ENCODE measurements around the gene RDH8.
"Not testable (repeated sequence)": the region's sequence is repeated elsewhere in the genome, so short reads cannot be mapped to it uniquely, and the experiment has no call there.

RDH8 gene

DNA sequence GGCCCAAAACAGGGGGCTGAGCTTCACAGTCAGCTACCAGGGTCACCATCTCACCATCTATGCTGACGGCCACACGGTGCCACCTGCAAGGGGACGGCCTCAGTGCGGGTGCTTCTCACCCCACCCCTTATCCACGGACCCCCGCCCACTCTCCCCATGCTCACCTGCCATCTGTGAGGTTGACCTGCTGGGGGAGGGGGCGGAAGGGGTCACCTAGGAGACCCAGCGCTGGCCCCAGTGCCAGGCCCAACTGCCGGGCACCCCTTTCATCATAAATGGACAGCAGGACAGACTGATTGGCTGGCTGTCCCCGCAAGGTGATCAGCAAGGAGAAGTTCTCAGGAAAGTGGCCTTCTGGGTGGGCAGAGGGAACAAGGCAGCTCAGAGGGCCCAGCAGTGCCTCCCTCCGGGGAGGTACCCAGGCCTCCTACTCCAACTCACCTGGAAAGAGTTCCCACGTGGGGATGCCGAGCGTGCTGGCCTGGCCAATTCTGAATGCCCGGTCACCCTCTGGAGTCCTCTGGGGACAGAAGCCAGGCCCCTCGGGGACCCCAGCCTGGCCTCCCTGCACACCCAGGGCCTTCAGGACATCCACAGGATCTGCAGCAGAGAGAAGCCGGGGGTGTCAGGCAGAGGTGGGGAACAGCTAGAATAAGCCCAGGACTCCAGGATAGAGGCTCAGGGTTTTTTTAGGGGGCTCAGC lies 7.5 kb upstream of the RDH8 start:
- in situ Hi-C loops (cut with MboI; ENCODE audit: low sequenced_read_pairs): no loop called here

DNA sequence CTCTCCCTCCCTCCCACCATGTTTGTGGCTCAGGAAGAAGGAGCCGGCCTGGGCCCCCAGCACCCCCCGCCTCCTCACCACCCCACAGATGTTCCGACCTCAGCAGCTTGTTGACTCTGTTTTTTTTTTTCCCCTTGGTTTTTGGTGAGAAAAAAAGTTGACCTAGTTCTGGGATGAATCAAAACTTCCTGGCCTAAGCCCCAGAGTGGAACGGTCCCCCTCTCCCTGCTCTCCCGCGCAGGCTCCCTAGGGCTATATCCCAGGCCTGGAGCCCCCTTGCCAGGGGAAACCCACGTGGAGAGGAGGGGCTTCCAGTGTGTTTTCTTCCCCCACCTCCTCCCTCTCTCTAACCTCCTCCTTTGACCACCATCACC lies 7.0 kb upstream of the RDH8 start:
- in situ Hi-C loops (cut with MboI; ENCODE audit: low sequenced_read_pairs): no loop called here

DNA sequence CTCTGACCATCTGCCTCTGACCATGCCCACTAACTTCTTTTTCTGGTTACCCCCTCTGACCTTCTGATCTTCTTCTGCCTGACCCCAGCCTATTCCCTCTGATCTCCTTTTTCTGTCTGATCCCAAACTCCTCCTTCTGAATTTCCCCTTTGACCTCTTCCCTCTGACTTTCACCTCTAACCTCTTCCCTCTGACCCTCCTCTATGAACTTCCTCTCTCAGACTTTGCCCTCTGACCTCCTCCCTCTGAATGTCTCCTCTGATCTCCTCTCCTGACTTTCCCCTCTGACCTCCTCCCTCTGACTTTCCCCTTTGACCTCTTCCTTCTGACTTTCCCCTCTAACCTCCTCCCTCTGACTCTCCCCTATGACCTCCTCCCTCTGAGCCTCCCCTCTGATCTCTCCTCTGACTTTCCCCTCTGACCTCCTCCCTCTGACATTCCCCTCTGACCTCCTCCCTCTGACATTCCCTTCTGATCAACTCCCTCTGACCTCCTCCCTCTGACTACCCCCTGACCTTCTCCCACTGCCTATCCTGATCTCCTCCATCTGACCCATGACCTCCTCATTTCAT lies 6.4 kb upstream of the RDH8 start:
- in situ Hi-C loops (cut with MboI; ENCODE audit: low sequenced_read_pairs): no loop called here

DNA sequence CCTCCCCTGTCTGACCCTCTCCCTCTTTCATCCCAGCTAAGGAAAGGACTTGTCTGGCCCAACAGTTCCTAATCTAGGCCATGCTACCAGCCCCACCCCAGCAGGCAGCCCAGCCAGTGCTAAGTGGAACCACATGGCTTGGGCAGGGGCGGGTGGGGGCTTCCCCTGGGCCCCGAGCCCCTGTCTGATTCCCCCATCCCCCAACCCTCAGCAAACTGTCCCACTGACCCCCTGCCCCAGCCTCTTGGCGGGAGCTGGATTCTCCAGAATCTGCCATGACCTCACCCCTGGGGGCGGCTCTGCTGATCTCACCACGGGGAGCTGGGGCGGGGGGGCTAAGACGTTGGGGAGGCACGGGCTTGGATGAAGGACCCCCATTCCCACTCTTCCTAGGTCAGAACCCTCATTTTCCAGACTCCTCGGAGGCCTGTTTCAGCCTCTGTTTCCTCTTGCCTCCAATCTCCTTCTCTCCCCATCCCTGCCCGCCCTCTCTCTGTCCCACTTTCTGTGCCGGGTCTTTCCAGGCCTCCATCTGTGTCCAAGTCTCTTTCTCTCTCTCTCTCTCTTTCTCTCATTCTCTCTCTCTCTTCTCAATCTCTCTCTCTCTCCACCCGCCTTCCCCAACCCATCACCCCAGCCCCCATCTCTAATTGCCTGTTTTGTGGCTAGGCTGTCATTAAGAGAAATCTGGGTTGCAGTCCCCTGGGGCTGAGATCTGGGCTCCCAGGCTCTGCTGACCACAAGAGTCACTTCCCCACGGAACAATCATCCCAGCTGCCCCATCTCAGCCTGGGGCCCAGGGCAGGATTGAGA lies 5.7 kb upstream of the RDH8 start:
- in situ Hi-C loops (cut with MboI; ENCODE audit: low sequenced_read_pairs): no loop called here

DNA sequence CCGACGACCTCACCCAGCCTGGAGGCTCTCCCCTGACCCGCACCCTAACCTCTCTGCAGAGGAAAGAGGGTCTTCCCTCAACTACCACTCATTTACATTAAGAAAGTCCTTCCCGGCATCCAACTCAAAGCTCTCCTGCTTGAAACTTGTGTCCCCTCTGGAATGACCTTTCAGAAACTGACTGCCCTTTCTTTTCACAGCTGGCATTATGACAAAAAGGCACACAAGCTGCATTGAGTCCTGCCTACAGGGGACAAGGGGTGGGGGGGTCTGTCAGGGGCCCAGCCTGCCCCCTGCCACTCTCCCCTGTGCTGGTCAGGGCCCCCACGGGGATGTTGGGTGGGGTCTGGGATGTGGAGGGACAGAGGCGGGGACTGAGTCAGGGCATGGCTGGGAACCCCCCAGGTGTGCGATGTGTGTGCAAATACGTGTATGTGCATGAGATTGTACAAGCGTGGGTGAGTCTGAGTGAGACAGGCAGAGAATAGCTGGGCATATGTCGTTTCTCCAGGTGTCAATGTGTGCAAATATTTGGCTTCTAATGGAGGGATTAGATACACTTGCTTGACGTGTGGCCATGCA lies 5.0 kb upstream of the RDH8 start:
- in situ Hi-C loops (cut with MboI; ENCODE audit: low sequenced_read_pairs): no loop called here

DNA sequence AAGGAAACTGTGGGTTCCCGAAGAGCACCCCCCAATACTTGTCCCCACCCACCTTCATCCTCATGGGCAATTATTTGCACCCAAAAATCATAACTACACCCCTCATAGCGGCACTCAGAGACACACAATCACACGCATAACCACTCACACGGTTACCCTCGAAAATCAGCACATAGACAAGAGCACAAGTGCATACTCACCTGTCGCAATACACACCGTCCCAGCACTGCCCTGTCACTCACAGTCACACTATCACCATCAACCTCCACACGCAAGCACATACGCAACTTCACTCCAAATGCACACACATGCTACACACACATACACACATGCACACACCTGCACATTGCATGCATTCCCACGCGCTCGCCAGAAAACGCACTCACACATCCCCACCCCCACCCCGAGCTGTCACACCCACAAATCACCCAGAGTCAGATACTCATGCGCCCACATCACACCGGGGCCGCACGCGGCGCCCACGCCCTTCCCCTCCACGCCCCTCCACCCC lies 3.5 kb upstream of the RDH8 start:
- in situ Hi-C loops (cut with MboI; ENCODE audit: low sequenced_read_pairs): no loop called here

DNA sequence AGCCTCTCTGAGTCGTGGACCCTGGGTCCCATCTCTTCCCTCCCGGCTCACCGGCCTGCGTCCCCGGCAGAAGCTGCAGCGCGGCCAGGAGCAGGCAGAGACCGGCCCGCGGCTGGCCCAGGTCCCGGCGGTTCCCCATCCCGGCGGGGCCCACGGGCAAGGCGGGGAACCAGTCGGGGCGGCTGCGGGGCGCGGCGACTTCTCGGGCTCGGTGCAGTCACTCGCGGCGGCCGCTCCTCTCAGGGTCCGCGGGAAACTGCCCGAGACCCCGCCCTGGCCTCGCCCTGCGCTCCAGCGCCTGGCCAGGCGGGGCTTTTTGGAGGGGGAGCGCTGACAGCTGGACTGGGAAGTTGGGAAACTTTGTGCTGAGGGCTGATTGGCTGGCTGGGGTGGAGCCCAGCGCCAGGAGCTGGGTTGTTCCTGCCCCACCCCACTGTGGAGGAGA lies 3.0 kb upstream of the RDH8 start, which contains the start of gene COL5A3:
COL5A3 (minus strand) TSS at position 258 of the 445 bp plus-strand sequence; CDS start at position 139, 119 bp downstream.
- in situ Hi-C loops (cut with MboI; ENCODE audit: low sequenced_read_pairs): no loop called here

DNA sequence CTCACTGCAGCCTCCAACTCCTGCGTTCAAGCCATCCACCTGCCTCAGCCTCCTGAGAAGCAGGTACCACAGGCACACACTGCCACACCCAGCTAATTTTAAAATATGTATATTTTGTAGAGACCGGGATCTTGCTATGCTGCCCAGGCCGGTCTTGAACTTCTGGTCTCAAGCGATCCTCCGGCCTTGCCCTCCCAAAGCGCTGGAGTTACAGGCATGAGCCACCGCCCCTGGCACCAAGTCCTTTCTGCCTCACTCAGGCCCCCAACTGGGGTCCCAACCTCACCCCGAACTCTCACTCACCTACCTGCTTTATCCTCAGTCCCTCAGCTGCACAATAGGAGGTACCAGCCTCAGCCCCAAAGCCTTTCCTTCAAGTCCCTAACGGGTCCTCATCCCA lies 2.3 kb upstream of the RDH8 start:
- in situ Hi-C loops (cut with MboI; ENCODE audit: low sequenced_read_pairs): no loop called here

DNA sequence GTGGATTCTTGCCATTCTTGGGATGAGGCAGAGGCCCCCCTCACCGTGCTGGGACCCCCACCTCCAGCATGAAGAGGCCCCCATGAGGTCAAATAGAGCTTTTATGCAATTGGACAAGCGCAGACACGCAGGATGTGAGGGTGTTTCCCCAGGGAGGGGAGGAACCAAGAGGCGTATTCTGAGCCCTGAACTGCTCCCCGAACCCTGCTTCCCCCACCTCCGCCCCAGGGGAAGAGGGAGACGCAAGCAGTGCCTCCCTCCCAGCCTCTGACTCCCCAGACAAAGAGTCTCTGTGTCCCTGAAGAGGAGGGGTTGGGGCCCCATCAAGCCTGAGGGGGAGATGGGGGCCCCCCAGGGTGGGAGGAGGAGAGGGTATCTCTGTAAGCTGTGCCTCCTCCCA lies 1.3 kb upstream of the RDH8 start:
- in situ Hi-C loops (cut with MboI; ENCODE audit: low sequenced_read_pairs): no loop called here

DNA sequence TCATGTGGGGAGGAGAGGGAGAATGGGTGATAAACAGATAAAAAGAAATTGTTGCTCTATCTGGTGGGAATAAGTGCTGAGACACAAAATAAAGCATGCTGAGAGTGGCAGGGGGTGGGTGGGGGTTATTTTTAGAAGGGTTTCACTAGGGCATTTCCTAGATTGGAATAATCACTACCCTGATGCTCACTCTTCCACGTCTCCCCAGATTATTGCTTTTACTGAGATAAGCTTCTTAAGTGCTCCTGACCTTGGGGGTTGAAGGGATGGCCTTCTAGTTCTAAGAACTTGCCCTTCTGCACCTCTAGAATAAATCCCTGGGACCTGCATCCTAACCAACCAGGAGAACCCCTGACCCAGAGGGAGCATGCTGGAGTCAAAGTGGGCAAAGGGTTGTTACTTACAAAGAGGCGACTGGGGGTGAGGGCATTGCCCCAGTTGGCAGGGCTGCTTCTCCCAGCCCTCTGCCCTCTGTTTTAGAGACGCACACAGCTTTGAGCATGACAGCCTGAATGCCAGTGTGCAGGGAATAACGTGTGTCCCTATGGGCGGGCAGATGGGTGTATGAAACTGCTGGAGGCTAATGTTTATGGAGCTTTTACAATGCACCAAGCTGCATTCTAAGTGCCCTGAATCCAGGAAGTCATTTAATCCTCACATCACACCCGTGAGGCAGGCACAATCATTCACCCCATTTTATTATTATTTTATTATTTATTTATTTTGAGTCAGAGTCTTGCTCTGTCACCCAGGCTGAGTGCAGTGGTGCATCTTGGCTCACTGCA lies 743 bp downstream of the RDH8 start:
- in situ Hi-C loops (cut with MboI; ENCODE audit: low sequenced_read_pairs): no loop called here

DNA sequence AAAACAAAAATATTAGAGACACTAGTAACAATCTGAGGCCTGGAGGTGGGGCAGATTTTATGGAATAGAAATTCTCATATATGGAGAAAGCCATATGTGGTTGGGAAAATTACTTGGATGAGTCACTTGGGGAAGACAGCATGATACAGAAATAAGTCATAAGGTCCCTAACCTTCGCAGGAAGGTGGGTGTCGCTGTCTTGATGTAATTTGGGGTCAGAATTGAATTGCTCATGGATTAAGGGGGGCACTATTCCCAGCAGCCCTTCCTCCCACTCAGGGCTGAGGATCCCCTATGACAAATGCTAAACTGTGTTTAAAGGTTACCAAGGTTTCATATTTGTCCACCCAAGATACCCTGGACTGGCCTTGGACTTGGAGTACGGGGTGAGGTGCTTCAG lies 5.0 kb downstream of the RDH8 start:
- in situ Hi-C loops (cut with MboI; ENCODE audit: low sequenced_read_pairs): no loop called here

DNA sequence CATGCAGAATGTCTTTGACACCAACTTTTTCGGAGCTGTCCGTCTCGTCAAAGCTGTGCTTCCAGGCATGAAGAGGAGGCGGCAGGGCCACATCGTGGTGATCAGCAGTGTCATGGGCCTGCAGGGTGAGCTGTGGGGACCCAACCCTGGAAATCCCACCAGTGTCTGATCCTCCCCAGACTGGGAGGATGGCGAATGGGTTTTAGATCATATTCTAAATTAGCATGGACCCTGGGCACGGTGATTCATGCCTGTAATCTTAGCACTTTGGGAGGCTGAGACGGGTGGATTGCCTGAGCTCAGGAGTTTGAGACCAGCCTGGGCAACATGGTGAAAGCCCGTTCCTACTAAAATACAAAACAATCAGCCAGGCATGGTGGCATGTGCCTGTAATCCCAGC lies 5.5 kb downstream of the RDH8 start:
- in situ Hi-C loops (cut with MboI; ENCODE audit: low sequenced_read_pairs): no loop called here

DNA sequence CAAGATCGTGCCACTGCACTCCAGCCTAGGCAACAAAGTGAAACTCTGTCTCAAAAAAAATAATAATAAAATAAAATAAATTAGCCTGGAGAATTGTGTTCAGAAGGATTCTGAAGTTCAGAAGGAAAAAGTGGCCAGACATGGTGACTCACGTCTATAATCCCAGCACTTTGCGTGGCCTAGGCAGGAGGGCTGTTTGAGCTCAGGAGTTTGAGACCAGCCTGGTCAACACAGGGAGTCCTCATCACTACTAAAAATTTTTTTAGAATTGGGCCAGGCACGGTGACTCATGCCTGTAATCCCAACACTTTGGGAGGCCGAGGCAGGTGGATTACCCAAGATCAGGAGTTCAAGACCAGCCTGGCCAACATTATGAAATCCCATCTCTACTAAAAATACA lies 6.0 kb downstream of the RDH8 start:
- in situ Hi-C loops (cut with MboI; ENCODE audit: low sequenced_read_pairs): no loop called here

DNA sequence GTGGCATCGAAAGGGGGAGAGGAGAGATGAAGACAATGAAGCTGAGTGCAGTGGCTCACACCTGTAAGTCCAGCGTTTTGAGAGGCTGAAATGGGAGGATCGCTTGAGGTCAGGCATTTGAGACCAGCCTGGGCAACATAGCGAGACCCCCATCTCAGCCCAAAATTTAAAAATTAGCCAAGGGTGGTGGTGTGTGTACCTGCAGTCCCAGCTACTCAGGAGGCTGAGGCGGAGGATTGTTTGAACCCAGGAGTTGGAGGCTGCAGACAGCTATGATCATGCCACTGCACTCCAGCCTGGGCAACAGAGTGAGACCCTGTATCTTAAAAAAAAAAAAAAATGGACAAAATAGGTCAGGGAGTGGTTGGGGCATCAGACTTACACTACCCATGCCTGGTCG lies 7.6 kb downstream of the RDH8 start:
- in situ Hi-C loops (cut with MboI; ENCODE audit: low sequenced_read_pairs): no loop called here

DNA sequence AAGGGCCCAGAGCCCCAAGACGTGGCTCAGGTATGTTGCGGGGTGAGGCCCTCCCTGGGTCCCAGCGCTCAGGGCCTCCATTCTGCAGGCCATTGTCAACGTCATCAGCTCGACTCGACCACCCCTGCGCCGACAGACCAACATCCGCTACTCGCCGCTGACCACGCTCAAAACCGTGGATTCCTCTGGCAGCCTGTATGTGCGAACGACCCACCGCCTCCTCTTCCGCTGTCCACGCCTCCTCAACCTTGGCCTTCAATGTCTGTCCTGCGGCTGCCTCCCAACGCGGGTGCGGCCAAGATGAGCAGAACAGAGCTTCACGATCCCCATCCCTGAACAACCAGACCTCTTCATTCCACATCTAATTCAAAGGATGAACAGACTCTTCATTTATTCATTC lies 8.2 kb downstream of the RDH8 start:
- in situ Hi-C loops (cut with MboI; ENCODE audit: low sequenced_read_pairs): no loop called here

DNA sequence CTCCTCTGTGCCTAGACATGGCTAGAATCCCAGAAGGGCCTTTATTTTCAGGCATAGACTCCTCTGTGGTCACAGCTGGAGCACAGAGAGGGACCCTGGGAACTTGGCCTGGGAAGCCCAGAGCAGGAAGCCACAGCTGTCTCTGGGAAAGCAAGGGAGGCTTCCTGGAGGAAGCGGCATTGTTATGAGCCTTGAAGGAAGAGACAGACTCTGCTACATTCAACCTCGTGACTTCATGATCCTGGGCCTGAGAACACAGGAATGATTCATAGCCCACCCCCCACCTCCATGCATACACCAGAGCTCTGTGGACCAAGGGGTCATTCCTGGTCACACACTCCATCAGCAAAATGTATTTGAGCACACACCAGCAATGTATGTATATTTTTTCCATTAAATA lies 8.6 kb downstream of the RDH8 start:
- in situ Hi-C loops (cut with MboI; ENCODE audit: low sequenced_read_pairs): no loop called here

DNA sequence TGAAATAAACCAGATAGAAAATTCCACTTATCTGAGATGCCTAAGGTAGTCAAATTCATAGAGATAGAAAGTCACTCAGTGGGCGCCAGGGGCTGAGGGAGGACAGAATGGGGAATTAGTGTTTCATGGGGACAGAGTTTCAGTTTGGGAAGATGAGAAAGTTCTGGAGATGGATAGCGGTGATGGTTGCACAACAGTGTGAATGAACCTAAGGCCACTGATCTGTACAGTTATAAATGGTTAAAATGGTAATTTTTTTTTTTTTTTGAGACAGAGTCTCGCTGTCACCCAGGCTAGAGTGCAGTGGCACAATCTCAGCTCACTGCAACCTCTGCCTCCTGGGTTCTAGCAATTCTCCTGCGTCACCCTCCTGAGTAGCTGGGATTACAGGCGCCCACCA lies 9.8 kb downstream of the RDH8 start:
- in situ Hi-C loops (cut with MboI; ENCODE audit: low sequenced_read_pairs): not testable (repeated sequence)

DNA sequence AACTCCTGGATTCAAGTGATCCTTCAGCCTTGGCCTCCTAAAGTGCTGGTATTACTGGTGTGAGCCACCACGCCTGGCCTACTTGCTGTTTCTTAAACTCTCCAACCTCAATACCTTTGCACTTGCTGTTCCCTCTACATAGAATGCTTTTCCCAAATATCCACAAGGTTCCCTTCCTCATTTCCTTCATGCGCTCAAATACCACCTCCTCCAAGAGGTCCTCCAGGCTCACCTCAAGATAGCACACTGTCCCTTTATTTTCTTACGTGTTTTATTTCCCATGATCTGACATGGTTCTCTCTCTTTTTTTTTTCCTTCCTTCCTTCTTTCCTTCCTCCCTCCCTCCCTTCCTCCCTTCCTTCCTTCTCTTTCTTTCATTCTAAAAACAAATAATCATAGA lies 13.5 kb downstream of the RDH8 start:
- in situ Hi-C loops (cut with MboI; ENCODE audit: low sequenced_read_pairs): no loop called here

DNA sequence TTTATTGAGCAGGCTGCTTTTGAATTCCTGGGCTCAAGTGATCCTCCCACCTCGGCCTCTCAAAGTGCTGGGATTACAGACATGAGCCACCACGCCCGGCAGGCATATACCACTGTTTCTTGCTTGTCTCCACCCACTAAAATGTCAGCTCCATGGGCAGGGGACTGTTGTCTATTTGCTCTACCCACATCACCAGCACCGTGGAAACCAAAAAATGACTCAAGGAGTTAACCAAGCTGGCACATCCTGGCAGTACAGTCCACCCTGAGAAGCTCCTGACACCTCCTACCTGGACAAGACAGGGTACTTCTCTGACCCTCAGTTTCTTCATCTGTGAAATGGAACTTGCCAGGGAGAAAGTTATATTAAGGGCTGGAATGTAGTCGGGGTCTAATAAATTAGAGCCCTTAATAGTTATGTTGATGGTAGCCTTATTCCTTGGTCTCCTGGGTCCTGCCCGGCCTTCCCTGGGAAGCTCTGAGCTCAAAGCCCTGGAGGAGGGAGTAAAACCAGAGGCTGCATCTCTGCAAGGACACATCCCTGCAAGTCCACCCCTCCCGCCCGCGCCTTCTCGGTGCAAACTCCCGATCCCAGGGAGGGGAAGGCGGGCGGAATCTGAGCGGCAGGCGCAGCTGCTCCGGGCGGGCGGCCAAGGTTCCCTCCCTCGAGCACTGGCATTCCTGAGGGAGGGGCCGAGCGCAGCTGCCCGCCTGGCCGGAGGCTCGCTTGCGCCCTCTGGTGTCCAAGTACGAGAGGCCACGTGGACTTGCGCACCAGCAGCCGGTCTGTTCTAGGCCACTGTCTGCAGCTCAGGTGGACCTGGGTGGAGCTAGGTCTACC lies 14.1 kb downstream of the RDH8 start:
- in situ Hi-C loops (cut with MboI; ENCODE audit: low sequenced_read_pairs): no loop called here

DNA sequence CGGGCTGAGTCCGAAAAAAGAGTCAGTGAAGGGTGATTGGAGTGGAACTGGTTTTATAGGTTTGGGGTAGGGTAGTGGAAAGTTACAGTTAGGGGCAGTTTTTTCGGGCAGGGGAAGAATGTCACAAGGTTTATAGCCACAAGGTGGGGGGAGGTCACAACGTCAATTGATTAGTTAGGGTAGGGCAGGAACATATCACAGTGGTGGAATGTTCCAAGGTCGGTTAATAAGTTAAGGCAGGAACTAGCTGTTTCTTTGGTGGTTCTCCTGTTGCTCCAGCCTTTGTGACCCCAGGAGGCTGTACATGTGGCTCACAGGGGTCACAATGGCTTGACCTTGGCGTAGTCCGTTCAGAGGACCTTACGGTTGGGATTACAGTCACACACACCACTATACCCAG lies 20.3 kb downstream of the RDH8 start:
- in situ Hi-C loops (cut with MboI; ENCODE audit: low sequenced_read_pairs): no loop called here
